A375 (cell line): ENCODE results near the gene DPYSL5. TPM values are rescaled to one million over a fixed set of nuclear protein-coding genes. Genes with fewer than 3 reads are reported as not detected.

Experiments
- total RNA-seq: library from RNA; depleted of rRNA; stranded (reverse); fragments of >200 nt; shearing (Covaris generic); gene quantifications from 2 replicates; pipeline ENCODE4 v1.2.3, GENCODE V29; 2014; rRNA removed

DPYSL5 gene
- 2.4 and 3.0 TPM in 2 replicates for total RNA-seq

GRCh38 chr2:26847655-26848335 is at the start of gene DPYSL5:
Gene DPYSL5 (plus strand): TSS chr2:26848132. CDS start chr2:26898500, 50,368 bp downstream.

GRCh38 chr2:26970244-26970927 is 122.5 kb downstream of the DPYSL5 start, which contains the start of gene MAPRE3:
Gene MAPRE3 (plus strand): TSS chr2:26970637. CDS start chr2:27022219, 51,582 bp downstream.

Other genes with a start within 250 kb of the DPYSL5 start
- not detected in 2 replicates for gene CIB4, start 206.8 kb upstream of the DPYSL5 start, total RNA-seq
- 0.37 and 0.60 TPM in 2 replicates for gene KCNK3, start 155.4 kb upstream of the DPYSL5 start, total RNA-seq
- 27.8 and 32.7 TPM in 2 replicates for gene SLC35F6, start 83.8 kb upstream of the DPYSL5 start, total RNA-seq
- 21.2 and 27.1 TPM in 2 replicates for gene CENPA, start 62.1 kb upstream of the DPYSL5 start, total RNA-seq
- gene MAPRE3, start 122.5 kb downstream of the DPYSL5 start, total RNA-seq, result 7.2 and 8.4 TPM in 2 replicates
- gene TMEM214, start 184.8 kb downstream of the DPYSL5 start, total RNA-seq, result 38.3 and 48.0 TPM in 2 replicates
- gene AGBL5, start 203.5 kb downstream of the DPYSL5 start, total RNA-seq, result 22.2 and 25.4 TPM in 2 replicates
- gene OST4, start 223.5 kb downstream of the DPYSL5 start, total RNA-seq, result 146 and 169 TPM in 2 replicates
- 88.5 and 90.6 TPM in 2 replicates for gene EMILIN1, start 230.5 kb downstream of the DPYSL5 start, total RNA-seq
- gene KHK, start 238.6 kb downstream of the DPYSL5 start, total RNA-seq, result 4.5 and 6.0 TPM in 2 replicates